Stimulated activated naive CD8-positive, alpha-beta T cell treated with anti-CD3 and anti-CD28 coated beads, Interleukin-15, Interleukin-2, amounts not matched to agents 100 ng/mL and 50 ng/mL, for 24 hours (primary cell): ENCODE data around the gene ODF2.
"Not testable (repeated sequence)": the region's sequence is repeated elsewhere in the genome, so short reads cannot be mapped to it uniquely, and the experiment has no call there.

Experiments used
- H3K27ac Mint-ChIP-seq: one replicate; pipeline ENCODE4 v1.8.0; 2021; ENCODE audit warnings: mild to moderate bottlenecking, mixed read lengths
- H3K27me3 Mint-ChIP-seq: one replicate; pipeline ENCODE4 v1.8.0; 2021; ENCODE audit warnings: mixed read lengths
- H3K36me3 Mint-ChIP-seq: one replicate; pipeline ENCODE4 v1.8.0; 2021; ENCODE audit warnings: low read depth, mixed read lengths
- H3K4me1 Mint-ChIP-seq: one replicate; pipeline ENCODE4 v1.8.0; 2021; ENCODE audit warnings: low read depth, mixed read lengths
- H3K4me3 Mint-ChIP-seq: one replicate; pipeline ENCODE4 v1.8.0; 2021; ENCODE audit warnings: mild to moderate bottlenecking, mixed read lengths
- H3K9me3 Mint-ChIP-seq: one replicate; pipeline ENCODE4 v1.8.0; 2021; ENCODE audit warnings: mixed read lengths

ODF2 gene

GRCh38 chr9:128505906-128506305 lies 50.1 kb downstream of the ODF2 start:
- not testable (repeated sequence) for H3K27me3 Mint-ChIP-seq, H3K9me3 Mint-ChIP-seq, H3K27ac Mint-ChIP-seq
- peak overlapping the region; percentile 94 for H3K4me3 Mint-ChIP-seq
- peaks cover 31% of the 10 kb centered on the region for H3K4me1 Mint-ChIP-seq
- peaks cover 31% of the 10 kb centered on the region for H3K36me3 Mint-ChIP-seq

DNA sequence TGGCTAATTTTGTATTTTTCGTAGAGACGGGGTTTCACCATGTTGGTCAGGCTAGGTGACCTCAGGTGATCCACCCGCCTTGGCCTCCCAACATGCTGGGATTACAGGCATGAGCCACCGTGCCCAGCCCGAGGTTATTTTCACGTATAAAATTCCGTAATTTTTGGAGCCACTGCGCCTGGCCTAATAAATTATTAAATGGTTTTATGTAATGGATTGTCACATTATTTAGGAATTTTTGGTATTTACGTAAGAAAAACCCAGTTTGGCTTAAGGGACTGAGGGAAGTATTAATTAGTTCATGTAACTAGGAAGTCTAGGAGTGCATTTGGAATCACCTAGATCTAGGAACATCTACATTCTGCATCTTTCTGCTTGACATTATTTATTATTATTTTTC lies 57.0 kb downstream of the ODF2 start:
- Mint-ChIP-seq H3K36me3 (peaks cover 56% of the 10 kb centered on the region), H3K4me3 (no peak overlapping the region), H3K27me3 (no peaks in the 10 kb centered on the region)

DNA sequence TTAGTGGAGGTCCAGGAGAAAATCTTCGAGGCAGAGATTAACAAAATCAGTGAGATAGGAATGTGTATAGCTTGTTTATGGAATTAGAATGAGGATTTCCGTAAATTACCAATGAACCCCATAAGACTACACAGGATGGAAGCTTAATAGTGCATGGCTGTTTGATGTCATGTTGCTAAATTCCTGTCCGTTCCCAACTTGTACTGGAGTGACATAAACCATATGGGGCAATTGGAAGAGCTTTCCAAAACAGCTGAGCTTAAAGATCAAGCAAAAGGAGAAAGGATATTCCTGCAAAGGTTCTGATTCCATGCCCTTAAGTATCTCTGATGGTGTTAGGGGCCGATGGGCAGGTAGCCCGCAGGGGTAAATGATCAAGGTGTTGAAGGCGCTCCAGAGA lies 66.2 kb downstream of the ODF2 start:
- no peaks in the 10 kb centered on the region for H3K9me3 Mint-ChIP-seq
- H3K4me1 Mint-ChIP-seq = peaks cover 3% of the 10 kb centered on the region
- peaks cover 63% of the 10 kb centered on the region for H3K36me3 Mint-ChIP-seq
- H3K27ac Mint-ChIP-seq = no peak overlapping the region
- H3K4me3 Mint-ChIP-seq = no peak overlapping the region
- H3K27me3 Mint-ChIP-seq = no peaks in the 10 kb centered on the region

More for the DNA sequence above, 57.0 kb downstream of the ODF2 start:
- H3K27ac Mint-ChIP-seq = no peak overlapping the region
- H3K9me3 Mint-ChIP-seq = no peaks in the 10 kb centered on the region
- peaks cover 18% of the 10 kb centered on the region for H3K4me1 Mint-ChIP-seq

DNA sequence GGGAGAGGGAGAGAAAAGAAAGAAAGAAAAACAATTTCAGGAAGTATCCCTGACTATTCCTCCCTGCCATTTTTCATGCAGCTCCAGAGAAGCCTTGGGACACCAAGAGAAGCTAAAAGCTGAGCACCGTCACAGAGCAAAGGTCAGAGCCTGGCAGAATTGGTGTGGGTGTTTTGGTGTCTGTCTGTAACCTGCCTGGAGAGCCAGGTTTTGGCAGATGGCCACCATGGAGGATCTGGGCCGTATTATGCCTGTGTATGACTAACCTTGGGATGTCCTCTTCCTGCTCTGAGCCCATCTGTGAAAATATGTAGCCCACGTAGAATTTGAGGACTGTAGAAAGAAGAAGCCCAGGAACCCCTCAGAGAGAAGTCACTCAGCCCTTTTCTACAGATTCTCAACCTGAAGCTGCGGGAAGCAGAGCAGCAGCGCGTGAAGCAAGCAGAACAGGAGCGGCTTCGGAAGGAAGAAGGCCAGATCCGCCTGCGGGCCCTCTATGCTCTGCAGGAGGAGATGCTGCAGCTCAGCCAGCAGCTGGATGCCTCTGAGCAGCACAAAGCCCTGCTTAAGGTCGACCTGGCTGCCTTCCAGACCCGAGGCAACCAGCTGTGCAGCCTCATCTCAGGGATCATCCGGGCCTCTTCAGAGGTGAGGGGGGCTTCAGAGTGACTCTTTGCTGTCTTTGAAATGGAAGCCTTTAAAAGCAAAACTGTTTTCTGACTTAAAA lies 67.6 kb downstream of the ODF2 start:
- Mint-ChIP-seq H3K4me3 (no peak overlapping the region), H3K27me3 (no peaks in the 10 kb centered on the region), H3K36me3 (peaks cover 58% of the 10 kb centered on the region), H3K4me1 (no peaks in the 10 kb centered on the region), H3K9me3 (no peaks in the 10 kb centered on the region), H3K27ac (no peak overlapping the region)

DNA sequence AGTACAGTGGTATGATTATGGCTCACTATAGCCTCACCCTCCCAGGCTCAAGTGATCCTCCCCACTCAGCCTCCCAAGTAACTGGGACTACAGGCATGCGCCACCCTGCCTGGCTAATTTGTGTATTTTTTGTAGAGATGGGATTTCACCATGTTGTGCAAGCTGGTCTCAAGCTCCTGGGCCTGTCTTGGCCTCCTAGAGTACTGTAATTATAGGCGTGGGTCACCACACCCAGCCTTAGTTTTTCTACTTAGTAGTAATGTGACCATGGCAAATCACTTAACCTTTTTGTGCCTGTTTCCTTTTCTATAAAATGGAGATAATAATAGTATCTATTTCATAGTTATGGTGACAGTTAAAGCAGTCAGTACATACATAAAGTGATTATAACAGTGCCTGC lies 70.9 kb downstream of the ODF2 start:
- no peaks in the 10 kb centered on the region for H3K4me1 Mint-ChIP-seq
- no peak overlapping the region for H3K27ac Mint-ChIP-seq
- no peaks in the 10 kb centered on the region for H3K9me3 Mint-ChIP-seq
- no peak overlapping the region for H3K4me3 Mint-ChIP-seq
- H3K36me3 Mint-ChIP-seq = peaks cover 54% of the 10 kb centered on the region
- no peaks in the 10 kb centered on the region for H3K27me3 Mint-ChIP-seq

- H3K9me3 Mint-ChIP-seq = no peaks in the 10 kb centered on the region
Observed at GRCh38 chr9:128528445-128529160, 72.8 kb downstream of the ODF2 start.

GRCh38 chr9:128529191-128529590 lies 73.4 kb downstream of the ODF2 start:
- Mint-ChIP-seq H3K4me3 (no peak overlapping the region), H3K36me3 (peaks cover 64% of the 10 kb centered on the region), H3K4me1 (no peaks in the 10 kb centered on the region), H3K27me3 (no peaks in the 10 kb centered on the region), H3K9me3 (no peaks in the 10 kb centered on the region), H3K27ac (peak overlapping the region; percentile 7)

More at GRCh38 chr9:128528445-128529160, 72.8 kb downstream of the ODF2 start:
- H3K4me3 Mint-ChIP-seq = no peak overlapping the region
- no peaks in the 10 kb centered on the region for H3K27me3 Mint-ChIP-seq
- no peaks in the 10 kb centered on the region for H3K4me1 Mint-ChIP-seq
- H3K36me3 Mint-ChIP-seq = peaks cover 58% of the 10 kb centered on the region
- H3K27ac Mint-ChIP-seq = no peak overlapping the region

GRCh38 chr9:128532581-128532980 lies 76.8 kb downstream of the ODF2 start:
- H3K27me3 Mint-ChIP-seq = no peaks in the 10 kb centered on the region
- H3K4me1 Mint-ChIP-seq = no peaks in the 10 kb centered on the region
- peaks cover 61% of the 10 kb centered on the region for H3K36me3 Mint-ChIP-seq
- no peaks in the 10 kb centered on the region for H3K9me3 Mint-ChIP-seq
- no peak overlapping the region for H3K4me3 Mint-ChIP-seq
- H3K27ac Mint-ChIP-seq = no peak overlapping the region

- no peak overlapping the region for H3K27ac Mint-ChIP-seq
- H3K4me3 Mint-ChIP-seq = no peak overlapping the region
- no peaks in the 10 kb centered on the region for H3K27me3 Mint-ChIP-seq
- H3K9me3 Mint-ChIP-seq = no peaks in the 10 kb centered on the region
- H3K36me3 Mint-ChIP-seq = peaks cover 56% of the 10 kb centered on the region
- no peaks in the 10 kb centered on the region for H3K4me1 Mint-ChIP-seq
Observed at GRCh38 chr9:128540634-128541360, 85.0 kb downstream of the ODF2 start.

DNA sequence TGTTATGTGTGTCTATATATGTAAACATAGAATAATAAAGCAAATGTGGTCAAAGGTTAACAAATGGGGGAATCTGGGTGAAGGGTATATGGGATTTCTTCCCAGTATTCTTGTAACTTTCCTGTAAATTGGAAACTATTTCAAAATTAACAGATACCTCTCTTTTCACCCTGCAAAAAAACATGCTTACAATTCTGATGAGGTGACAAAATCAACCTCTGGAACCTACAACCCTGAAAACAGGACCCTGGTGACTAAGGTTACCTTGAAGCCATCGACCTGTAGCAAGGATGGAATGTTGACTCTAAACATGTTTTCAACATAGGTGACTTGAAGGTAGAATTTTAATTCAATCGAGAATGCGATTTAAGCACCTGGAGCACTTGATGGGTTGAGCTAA lies 90.7 kb downstream of the ODF2 start:
- Mint-ChIP-seq H3K4me3 (no peak overlapping the region), H3K36me3 (peaks cover 9% of the 10 kb centered on the region), H3K27ac (no peak overlapping the region), H3K9me3 (no peaks in the 10 kb centered on the region), H3K4me1 (peaks cover 20% of the 10 kb centered on the region), H3K27me3 (no peaks in the 10 kb centered on the region)

- no peak overlapping the region for H3K27ac Mint-ChIP-seq
- no peaks in the 10 kb centered on the region for H3K9me3 Mint-ChIP-seq
- peaks cover 26% of the 10 kb centered on the region for H3K4me1 Mint-ChIP-seq
- no peaks in the 10 kb centered on the region for H3K27me3 Mint-ChIP-seq
- no peak overlapping the region for H3K4me3 Mint-ChIP-seq
- H3K36me3 Mint-ChIP-seq = no peaks in the 10 kb centered on the region
Observed at GRCh38 chr9:128548876-128549275, 93.1 kb downstream of the ODF2 start.

GRCh38 chr9:128550226-128550625 lies 94.4 kb downstream of the ODF2 start:
- Mint-ChIP-seq H3K4me1 (peaks cover 26% of the 10 kb centered on the region), H3K27me3 (no peaks in the 10 kb centered on the region), H3K36me3 (no peaks in the 10 kb centered on the region), H3K9me3 (no peaks in the 10 kb centered on the region), H3K4me3 (peak overlapping the region; percentile 2), H3K27ac (peak overlapping the region; percentile 12)
